HepG2 (cell line): Measurements from ENCODE around the gene ANKHD1. TPM values are rescaled to one million over a fixed set of nuclear protein-coding genes. Genes with fewer than 3 reads are reported as not detected.

Experiments used
- ARID2 ChIP-seq: sonication (generic); formaldehyde crosslinking; IDR thresholded peaks from 2 replicates; pipeline ENCODE4 v1.8.1; 2022; ENCODE audit warnings: mild to moderate bottlenecking, missing genetic modification reagents, borderline replicate concordance
- ATF7 ChIP-seq, 2 experiments: fragments of 450-650 bp in 1 of 2; sonication (generic) in 1 of 2; formaldehyde crosslinking in 1 of 2; IDR thresholded peaks; 2 replicates each; pipeline versions ENCODE4 v1.4.0 to v1.6.1; 2016 to 2020; ENCODE audit warnings: antibody characterized with exemption in 1 of 2, mild to moderate bottlenecking in 1 of 2, missing genetic modification reagents in 1 of 2
- ELF3 ChIP-seq: IDR thresholded peaks from 2 replicates; pipeline ENCODE4 v1.6.1; 2016; ENCODE audit warnings: missing genetic modification reagents, missing compliant biosample characterization
- ELF4 ChIP-seq: sonication (generic); formaldehyde crosslinking; IDR thresholded peaks from 2 replicates; pipeline ENCODE4 v1.5.0; 2020; ENCODE audit warnings: missing genetic modification reagents, mild to moderate bottlenecking, moderate library complexity, borderline replicate concordance
- GABPB1 ChIP-seq: IDR thresholded peaks from 2 replicates; pipeline ENCODE4 v1.6.1; 2016; ENCODE audit warnings: mild to moderate bottlenecking, missing genetic modification reagents, moderate library complexity, missing compliant biosample characterization
- GATAD2A ChIP-seq: IDR thresholded peaks from 2 replicates; pipeline ENCODE4 v1.6.1; 2016
- HDAC2 ChIP-seq: sonication (generic); formaldehyde crosslinking; IDR thresholded peaks from 2 replicates; pipeline ENCODE4 v1.4.0; 2020; ENCODE audit warnings: missing genetic modification reagents
- HHEX ChIP-seq: IDR thresholded peaks from 2 replicates; pipeline ENCODE4 v1.6.1; 2016; ENCODE audit warnings: control low read depth
- HNRNPLL ChIP-seq: fragments of 200-400 bp; formaldehyde crosslinking; IDR thresholded peaks from 2 replicates; pipeline ENCODE4 v1.6.1; 2017; ENCODE audit warnings: mild to moderate bottlenecking, low read depth, low read length; ENCODE audit not compliant: poor library complexity, severe bottlenecking
- HOXA3 ChIP-seq: sonication (generic); formaldehyde crosslinking; IDR thresholded peaks from 2 replicates; pipeline ENCODE4 v1.5.0; 2020; ENCODE audit warnings: missing genetic modification reagents
- KLF6 ChIP-seq: IDR thresholded peaks from 2 replicates; pipeline ENCODE4 v1.8.0; 2016; ENCODE audit warnings: missing biosample characterization, missing genetic modification reagents
- MYC ChIP-seq: sonication (generic); formaldehyde crosslinking; IDR thresholded peaks from 2 replicates; pipeline ENCODE4 v1.9.0; 2021; ENCODE audit warnings: missing genetic modification reagents, borderline replicate concordance
- POLR2AphosphoS2 ChIP-seq: IDR thresholded peaks from 2 replicates; pipeline ENCODE4 v1.6.1; 2011; ENCODE audit warnings: low read depth, low read length, improper control_type of control experiment
- SMAD9 ChIP-seq: sonication (generic); formaldehyde crosslinking; IDR thresholded peaks from 2 replicates; pipeline ENCODE4 v1.5.1; 2020; ENCODE audit warnings: mild to moderate bottlenecking, missing genetic modification reagents
- SRF ChIP-seq: IDR thresholded peaks from 2 replicates; pipeline ENCODE4 v1.6.1; 2011; ENCODE audit warnings: mild to moderate bottlenecking, low read depth, low read length, moderate library complexity
- STAG1 ChIP-seq: sonication (generic); formaldehyde crosslinking; IDR thresholded peaks from 2 replicates; pipeline ENCODE4 v1.4.0; 2020; ENCODE audit warnings: missing genetic modification reagents
- TARDBP ChIP-seq: sonication (generic); formaldehyde crosslinking; IDR thresholded peaks from 2 replicates; pipeline ENCODE4 v1.8.0; 2022; ENCODE audit warnings: mild to moderate bottlenecking, missing genetic modification reagents
- TRIM24 ChIP-seq: sonication (generic); formaldehyde crosslinking; IDR thresholded peaks from 2 replicates; pipeline ENCODE4 v1.8.0; 2022; ENCODE audit warnings: mild to moderate bottlenecking, missing genetic modification reagents
- XRCC5 ChIP-seq: fragments of 200-400 bp; formaldehyde crosslinking; optimal IDR thresholded peaks from 2 replicates; pipeline ENCODE3; 2017; ENCODE audit warnings: mild to moderate bottlenecking, low read length
- YY1 ChIP-seq: IDR thresholded peaks from 2 replicates; pipeline ENCODE4 v1.6.1; 2011; ENCODE audit warnings: low read length, low read depth, moderate library complexity, mild to moderate bottlenecking; ENCODE audit not compliant: insufficient read depth, insufficient replicate concordance
- ZBTB38 ChIP-seq: sonication (generic); formaldehyde crosslinking; IDR thresholded peaks from 2 replicates; pipeline ENCODE4 v1.5.1; 2020; ENCODE audit warnings: mild to moderate bottlenecking, missing genetic modification reagents
- ZNF30 ChIP-seq: sonication (generic); formaldehyde crosslinking; IDR thresholded peaks from 2 replicates; pipeline ENCODE4 v1.5.0; 2020; ENCODE audit warnings: mild to moderate bottlenecking, missing genetic modification reagents
- ZNF326 ChIP-seq: sonication (generic); formaldehyde crosslinking; IDR thresholded peaks from 2 replicates; pipeline ENCODE4 v1.4.0; 2020; ENCODE audit warnings: missing genetic modification reagents, borderline replicate concordance
- ZNF510 ChIP-seq: sonication (generic); formaldehyde crosslinking; IDR thresholded peaks from 2 replicates; pipeline ENCODE4 v1.4.0; 2020; ENCODE audit warnings: low read depth, mild to moderate bottlenecking, missing genetic modification reagents
- ZNF709 ChIP-seq: sonication (generic); formaldehyde crosslinking; IDR thresholded peaks from 2 replicates; pipeline ENCODE4 v1.5.0; 2020; ENCODE audit warnings: mild to moderate bottlenecking, missing genetic modification reagents
- ZSCAN9 ChIP-seq: IDR thresholded peaks from 2 replicates; pipeline ENCODE4 v1.6.1; 2016; ENCODE audit warnings: borderline replicate concordance
- polyA plus RNA-seq, 8 experiments: library from polyadenylated mRNA; depleted of rRNA in 3 of 8; stranded (reverse) in 7 of 8; unstranded in 1 of 8; fragments of >200 nt; fragmentation: Illumina TruSeq in 4 of 8; extraction: Trizol in 4 of 8; gene quantifications; 2 replicates each; pipeline versions ENCODE4 v1.2.1 to v1.2.3, GENCODE V29; 2011 to 2016; ENCODE audit warnings: low read depth in 4 of 8, missing spikeins in 1 of 8, mixed read lengths in 1 of 8; ENCODE audit not compliant: insufficient read depth in 1 of 8
- total RNA-seq, 5 experiments: library from RNA; depleted of rRNA; stranded (reverse); fragments of >200 nt; fragmentation: Illumina TruSeq; extraction: Trizol; gene quantifications; 2 replicates each; pipeline ENCODE4 v1.2.3, GENCODE V29; 2016; ENCODE audit warnings: low read depth in 1 of 5
- TF ChIP-seq, protein P1 (sequence below): fragments of 450-650 bp; IDR thresholded peaks from 2 replicates; pipeline ENCODE4 v1.6.1; 2017; ENCODE audit warnings: mild to moderate bottlenecking
- TF ChIP-seq, protein P2 (sequence below): sonication (generic); formaldehyde crosslinking; IDR thresholded peaks from 2 replicates; pipeline ENCODE4 v1.8.0; 2022; ENCODE audit warnings: mild to moderate bottlenecking, missing genetic modification reagents
- TF ChIP-seq, protein P3 (sequence below): sonication (generic); formaldehyde crosslinking; IDR thresholded peaks from 2 replicates; pipeline ENCODE4 v1.4.0; 2020; ENCODE audit warnings: missing genetic modification reagents, mild to moderate bottlenecking, borderline replicate concordance

The ANKHD1 gene
- total and polyA plus RNA-seq, 2 of the 13 experiments (the other 11 are each of a cell fraction or from before 2014, with no cell fraction given): 69.9 to 82.0 TPM

DNA sequence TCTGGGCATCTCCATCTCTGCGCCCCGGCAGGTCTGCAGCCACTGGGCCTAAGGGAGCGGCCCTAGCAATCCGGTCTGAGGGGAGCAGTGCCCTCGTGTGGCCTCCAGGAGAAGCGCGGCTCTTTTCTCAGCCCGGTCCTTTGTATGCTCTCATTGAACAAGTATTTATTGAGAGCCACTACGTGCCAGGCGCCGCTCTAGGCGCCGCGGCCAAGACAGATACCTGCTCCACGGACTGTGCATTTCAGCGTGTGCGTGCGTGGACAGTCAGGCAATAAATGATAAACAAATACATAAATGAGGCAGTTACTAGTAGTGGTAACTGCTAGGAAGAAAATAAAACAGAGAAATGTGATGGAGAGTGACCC, 43.9 kb upstream of the ANKHD1 start (continued):
- TF ChIP-seq ZNF30 (CRISPR knock-in tag) (no peak), ELF4 (no peak), HNRNPLL (peak; percentile 39), MYC (CRISPR knock-in tag) (0 out of 2 replicates have a peak, but pooled peaks have one; percentile 12), YY1 (peak; percentile 41), ARID2 (CRISPR knock-in tag) (no peak), ELF3 (CRISPR knock-in tag) (peak; percentile 55; the same call in 1 of the 2 replicates), GABPB1 (CRISPR knock-in tag) (peak; percentile 31; the same call in 1 of the 2 replicates), STAG1 (CRISPR knock-in tag) (peak; percentile 90), ZBTB38 (CRISPR knock-in tag) (no peak), SRF (no peak), HDAC2 (CRISPR knock-in tag) (peak; percentile 72), GATAD2A (CRISPR knock-in tag) (peak; percentile 55), ZNF326 (CRISPR knock-in tag) (no peak), ZSCAN9 (CRISPR knock-in tag) (no peak), HHEX (CRISPR knock-in tag) (0 out of 2 replicates have a peak, but pooled peaks have one; percentile 18), ZNF510 (no peak), XRCC5 (peak; percentile 70), HOXA3 (peak; percentile 47; the same call in 1 of the 2 replicates), ZNF709 (CRISPR knock-in tag) (0 out of 2 replicates have a peak, but pooled peaks have one; percentile 35), KLF6 (0 out of 2 replicates have a peak, but pooled peaks have one; percentile 49), ATF7 (IDR thresholded peaks at IDR 0.05) (no peak), ATF7 (CRISPR knock-in tag; IDR thresholded peaks at IDR 0.05) (peak; percentile 71), POLR2AphosphoS2 (no peak), TRIM24 (CRISPR knock-in tag) (no peak), TARDBP (CRISPR knock-in tag) (no peak), SMAD9 (no peak)
- TF ChIP-seq, protein P1, sequence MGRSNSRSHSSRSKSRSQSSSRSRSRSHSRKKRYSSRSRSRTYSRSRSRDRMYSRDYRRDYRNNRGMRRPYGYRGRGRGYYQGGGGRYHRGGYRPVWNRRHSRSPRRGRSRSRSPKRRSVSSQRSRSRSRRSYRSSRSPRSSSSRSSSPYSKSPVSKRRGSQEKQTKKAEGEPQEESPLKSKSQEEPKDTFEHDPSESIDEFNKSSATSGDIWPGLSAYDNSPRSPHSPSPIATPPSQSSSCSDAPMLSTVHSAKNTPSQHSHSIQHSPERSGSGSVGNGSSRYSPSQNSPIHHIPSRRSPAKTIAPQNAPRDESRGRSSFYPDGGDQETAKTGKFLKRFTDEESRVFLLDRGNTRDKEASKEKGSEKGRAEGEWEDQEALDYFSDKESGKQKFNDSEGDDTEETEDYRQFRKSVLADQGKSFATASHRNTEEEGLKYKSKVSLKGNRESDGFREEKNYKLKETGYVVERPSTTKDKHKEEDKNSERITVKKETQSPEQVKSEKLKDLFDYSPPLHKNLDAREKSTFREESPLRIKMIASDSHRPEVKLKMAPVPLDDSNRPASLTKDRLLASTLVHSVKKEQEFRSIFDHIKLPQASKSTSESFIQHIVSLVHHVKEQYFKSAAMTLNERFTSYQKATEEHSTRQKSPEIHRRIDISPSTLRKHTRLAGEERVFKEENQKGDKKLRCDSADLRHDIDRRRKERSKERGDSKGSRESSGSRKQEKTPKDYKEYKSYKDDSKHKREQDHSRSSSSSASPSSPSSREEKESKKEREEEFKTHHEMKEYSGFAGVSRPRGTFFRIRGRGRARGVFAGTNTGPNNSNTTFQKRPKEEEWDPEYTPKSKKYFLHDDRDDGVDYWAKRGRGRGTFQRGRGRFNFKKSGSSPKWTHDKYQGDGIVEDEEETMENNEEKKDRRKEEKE: no peak
- TF ChIP-seq, protein P2, sequence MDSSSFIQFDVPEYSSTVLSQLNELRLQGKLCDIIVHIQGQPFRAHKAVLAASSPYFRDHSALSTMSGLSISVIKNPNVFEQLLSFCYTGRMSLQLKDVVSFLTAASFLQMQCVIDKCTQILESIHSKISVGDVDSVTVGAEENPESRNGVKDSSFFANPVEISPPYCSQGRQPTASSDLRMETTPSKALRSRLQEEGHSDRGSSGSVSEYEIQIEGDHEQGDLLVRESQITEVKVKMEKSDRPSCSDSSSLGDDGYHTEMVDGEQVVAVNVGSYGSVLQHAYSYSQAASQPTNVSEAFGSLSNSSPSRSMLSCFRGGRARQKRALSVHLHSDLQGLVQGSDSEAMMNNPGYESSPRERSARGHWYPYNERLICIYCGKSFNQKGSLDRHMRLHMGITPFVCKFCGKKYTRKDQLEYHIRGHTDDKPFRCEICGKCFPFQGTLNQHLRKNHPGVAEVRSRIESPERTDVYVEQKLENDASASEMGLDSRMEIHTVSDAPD (CRISPR knock-in tag): no peak
- TF ChIP-seq, protein P3, sequence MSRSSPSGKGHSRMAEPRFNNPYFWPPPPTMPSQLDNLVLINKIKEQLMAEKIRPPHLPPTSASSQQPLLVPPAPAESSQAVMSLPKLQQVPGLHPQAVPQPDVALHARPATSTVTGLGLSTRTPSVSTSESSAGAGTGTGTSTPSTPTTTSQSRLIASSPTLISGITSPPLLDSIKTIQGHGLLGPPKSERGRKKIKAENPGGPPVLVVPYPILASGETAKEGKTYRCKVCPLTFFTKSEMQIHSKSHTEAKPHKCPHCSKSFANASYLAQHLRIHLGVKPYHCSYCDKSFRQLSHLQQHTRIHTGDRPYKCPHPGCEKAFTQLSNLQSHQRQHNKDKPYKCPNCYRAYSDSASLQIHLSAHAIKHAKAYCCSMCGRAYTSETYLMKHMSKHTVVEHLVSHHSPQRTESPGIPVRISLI (CRISPR knock-in tag): peak; percentile 54; the same call in 1 of the 2 replicates
